Activated naive CD4-positive, alpha-beta T cell treated with anti-CD3 and anti-CD28 coated beads, Interleukin-2, amount 50 U/mL, for 72 hours (primary cell): ENCODE measurements around the gene HSPB9. TPM values are rescaled to one million over a fixed set of nuclear protein-coding genes. Genes with fewer than 3 reads are reported as not detected.

Experiments used
- ATAC-seq, 2 donors: fragments of 150-1000 bp; cut with Tn5 transposase; 2 replicates each; pipeline ENCODE4 v1.10.0; 2021; ENCODE audit warnings: mild to moderate bottlenecking in 2 of 2, moderate library complexity in 2 of 2
- DNase-seq, 2 donors: peaks; one replicate each; pipeline ENCODE4 v3.0.0; 2021 to 2022; ENCODE audit warnings: low spot score in 2 of 2
- H3K27ac Mint-ChIP-seq, 2 donors: one replicate each; pipeline ENCODE4 v1.8.0; 2022; ENCODE audit warnings: mild to moderate bottlenecking in 2 of 2, mixed read lengths in 2 of 2
- H3K36me3 Mint-ChIP-seq, 2 donors: one replicate each; pipeline ENCODE4 v1.8.0; 2022; ENCODE audit warnings: mixed read lengths in 2 of 2
- H3K9me3 Mint-ChIP-seq, 2 donors: one replicate each; pipeline ENCODE4 v1.8.0; 2022; ENCODE audit warnings: mixed read lengths in 2 of 2
- total RNA-seq, 2 donors: library from RNA; stranded (reverse); gene quantifications; one replicate each; pipeline ENCODE4 v1.2.3, GENCODE V29; 2022

The HSPB9 gene
- total RNA-seq, 2 donors from 2014 or later = 0.23 TPM; not detected in 1

- Mint-ChIP-seq H3K9me3 (no peaks in the 10 kb centered on the region), H3K27ac (no peak overlapping the region), H3K36me3 (no peaks in the 10 kb centered on the region)
- DNase-seq (no peak), ATAC-seq (no peak)
These were observed 26.1 kb upstream of the HSPB9 start for GRCh38 chr17:42096360-42097111.

- peak; percentile 26 to 76 for ATAC-seq
- H3K9me3 Mint-ChIP-seq = no peaks in the 10 kb centered on the region
- H3K36me3 Mint-ChIP-seq = no peaks in the 10 kb centered on the region
- H3K27ac Mint-ChIP-seq = no peak within 1 kb of the TSS
- DNase-seq = peak in 1 of 2 donors; percentile 42
These were observed 24.6 kb upstream of the HSPB9 start, which contains the start of gene ZNF385C for GRCh38 chr17:42097691-42098631. TSS of gene ZNF385C (minus strand) at chr17:42098473. CDS start at chr17:42063056, 35,417 bp downstream.

- Mint-ChIP-seq H3K27ac (no peak overlapping the region), H3K9me3 (no peaks in the 10 kb centered on the region), H3K36me3 (no peaks in the 10 kb centered on the region)
- DNase-seq (no peak), ATAC-seq (no peak)
These were observed 23.7 kb upstream of the HSPB9 start for GRCh38 chr17:42098730-42099399.

GRCh38 chr17:42101513-42102292 is 20.9 kb upstream of the HSPB9 start:
- no peaks in the 10 kb centered on the region for H3K9me3 Mint-ChIP-seq
- DNase-seq = peak; percentile 75 to 91
- H3K36me3 Mint-ChIP-seq = no peaks in the 10 kb centered on the region
- no peak overlapping the region for H3K27ac Mint-ChIP-seq
- peak; percentile 83 to 85 for ATAC-seq

- DNase-seq = no peak
- Mint-ChIP-seq H3K36me3 (no peaks in the 10 kb centered on the region), H3K9me3 (no peaks in the 10 kb centered on the region), H3K27ac (no peak overlapping the region)
- no peak for ATAC-seq
These were observed 19.2 kb upstream of the HSPB9 start for GRCh38 chr17:42103221-42103954.

GRCh38 chr17:42104264-42104663 is 18.3 kb upstream of the HSPB9 start:
- no peak for ATAC-seq
- Mint-ChIP-seq H3K27ac (no peak overlapping the region), H3K9me3 (no peaks in the 10 kb centered on the region), H3K36me3 (no peaks in the 10 kb centered on the region)
- no peak for DNase-seq

GRCh38 chr17:42106009-42106408 is 16.6 kb upstream of the HSPB9 start:
- Mint-ChIP-seq H3K36me3 (no peaks in the 10 kb centered on the region), H3K27ac (no peak overlapping the region)

GRCh38 chr17:42107124-42107523 is 15.5 kb upstream of the HSPB9 start:
- no peaks in the 10 kb centered on the region for H3K9me3 Mint-ChIP-seq
- ATAC-seq = no peak
- no peak for DNase-seq
- no peak overlapping the region for H3K27ac Mint-ChIP-seq
- H3K36me3 Mint-ChIP-seq = no peaks in the 10 kb centered on the region

More at GRCh38 chr17:42106009-42106408, 16.6 kb upstream of the HSPB9 start:
- ATAC-seq = no peak
- DNase-seq = no peak
- H3K9me3 Mint-ChIP-seq = no peaks in the 10 kb centered on the region

GRCh38 chr17:42107597-42108576 is 14.7 kb upstream of the HSPB9 start:
- H3K36me3 Mint-ChIP-seq = no peaks in the 10 kb centered on the region
- H3K9me3 Mint-ChIP-seq = no peaks in the 10 kb centered on the region
- no peak overlapping the region for H3K27ac Mint-ChIP-seq
- DNase-seq (peak; percentile 86 to 99), ATAC-seq (peak; percentile 74 to 92)

- ATAC-seq (no peak), DNase-seq (no peak)
- H3K9me3 Mint-ChIP-seq = no peaks in the 10 kb centered on the region
- H3K36me3 Mint-ChIP-seq = no peaks in the 10 kb centered on the region
- H3K27ac Mint-ChIP-seq = no peak overlapping the region
These were observed 13.5 kb upstream of the HSPB9 start for GRCh38 chr17:42109086-42109485.

GRCh38 chr17:42110301-42111264 is 12.0 kb upstream of the HSPB9 start:
- no peak for DNase-seq
- ATAC-seq = no peak
- H3K27ac Mint-ChIP-seq = peak overlapping the region; percentile 80 to 86

GRCh38 chr17:42111265-42111636 is 11.4 kb upstream of the HSPB9 start:
- Mint-ChIP-seq H3K9me3 (no peaks in the 10 kb centered on the region), H3K36me3 (peaks cover 6 to 9% of the 10 kb centered on the region in 2 donors), H3K27ac (peak overlapping the region in 1 of 2 donors; percentile 86)
- no peak for DNase-seq
- no peak for ATAC-seq

More at GRCh38 chr17:42110301-42111264, 12.0 kb upstream of the HSPB9 start:
- Mint-ChIP-seq H3K9me3 (no peaks in the 10 kb centered on the region), H3K36me3 (peaks cover 2 to 6% of the 10 kb centered on the region in 2 donors)

GRCh38 chr17:42111871-42112551 is 10.6 kb upstream of the HSPB9 start:
- DNase-seq (peak in 1 of 2 donors; percentile 28), ATAC-seq (peak; percentile 6 to 22)
- Mint-ChIP-seq H3K27ac (peak overlapping the region; percentile 86 to 95), H3K9me3 (no peaks in the 10 kb centered on the region), H3K36me3 (peaks cover 10 to 14% of the 10 kb centered on the region in 2 donors)
